HEK293 (cell line): ENCODE results near the gene SMO.

ENCODE experiments used
- CTCF ChIA-PET: fragments of 350-600 bp; formaldehyde crosslinking; extraction: SDS; loops from one replicate; lab custom pipeline; 2021; ENCODE audit warnings: antibody characterized with exemption; lab: Yijun Ruan, JAX
- POLR2A ChIA-PET: fragments of 300-600 bp; formaldehyde crosslinking; extraction: SDS; loops from one replicate; lab custom pipeline; 2020; ENCODE audit warnings: antibody characterized with exemption, inconsistent platforms; lab: Yijun Ruan, JAX
- H3K27ac ChIP-seq: fragments of 200-500 bp; sonication (Bioruptor generic); 2 replicates; pipeline ENCODE4 v1.5.1; 2014; ENCODE audit warnings: low read depth, low read length, control low read depth, inconsistent platforms; ENCODE audit errors: extremely low read depth
- H3K36me3 ChIP-seq, 2 experiments: fragments of 200-500 bp in 1 of 2; sonication (Bioruptor generic) in 1 of 2; 1 replicate in 1 of 2; 2 replicates in 1 of 2; pipeline ENCODE4 v1.5.1; 2014 to 2017; ENCODE audit warnings: inconsistent platforms in 2 of 2, low read length in 2 of 2; ENCODE audit not compliant: control insufficient read depth in 2 of 2, insufficient read depth in 1 of 2
- H3K4me1 ChIP-seq: fragments of 200-500 bp; sonication (Bioruptor generic); 2 replicates; pipeline ENCODE4 v1.5.1; 2014; ENCODE audit warnings: mild to moderate bottlenecking, low read length, inconsistent platforms; ENCODE audit not compliant: control insufficient read depth, insufficient read depth
- H3K4me3 ChIP-seq: 2 replicates; pipeline ENCODE4 v1.5.1; 2011; ENCODE audit warnings: low read depth, mild to moderate bottlenecking, control low read depth, low read length, moderate library complexity
- H3K9me3 ChIP-seq: fragments of 200-500 bp; sonication (Bioruptor generic); 2 replicates; pipeline ENCODE4 v1.5.1; 2014; ENCODE audit warnings: low read depth, low read length, inconsistent platforms; ENCODE audit not compliant: control insufficient read depth, insufficient read depth
- HOXA7 ChIP-seq: sonication (generic); formaldehyde crosslinking; IDR thresholded peaks from 2 replicates; pipeline ENCODE4 v1.8.1; 2022; ENCODE audit warnings: missing genetic modification reagents, borderline replicate concordance
- ZBTB21 ChIP-seq: fragments of 450-650 bp; formaldehyde crosslinking; IDR thresholded peaks from 2 replicates; pipeline ENCODE4 v1.5.1; 2017; ENCODE audit warnings: missing biosample characterization, missing genetic modification characterization
- ZNF146 ChIP-seq: fragments of 450-650 bp; formaldehyde crosslinking; IDR thresholded peaks from 2 replicates; pipeline ENCODE4 v1.5.1; 2016; ENCODE audit warnings: missing biosample characterization, missing genetic modification characterization
- ZNF2 ChIP-seq: fragments of 450-650 bp; formaldehyde crosslinking; IDR thresholded peaks from 2 replicates; pipeline ENCODE4 v1.5.1; 2016; ENCODE audit warnings: missing biosample characterization, missing genetic modification characterization
- ZNF311 ChIP-seq: fragments of 450-650 bp; formaldehyde crosslinking; IDR thresholded peaks from 2 replicates; pipeline ENCODE4 v1.5.1; 2017; ENCODE audit warnings: missing biosample characterization, missing genetic modification characterization, borderline replicate concordance
- ZNF426 ChIP-seq: fragments of 450-650 bp; formaldehyde crosslinking; IDR thresholded peaks from 2 replicates; pipeline ENCODE4 v1.5.1; 2017; ENCODE audit warnings: missing biosample characterization, missing genetic modification characterization, mild to moderate bottlenecking, inconsistent platforms, moderate library complexity
- ZNF658 ChIP-seq: fragments of 450-650 bp; formaldehyde crosslinking; IDR thresholded peaks from 2 replicates; pipeline ENCODE4; 2016; ENCODE audit warnings: missing biosample characterization, missing genetic modification characterization
- TF ChIP-seq, protein P1 (sequence below): fragments of 450-650 bp; formaldehyde crosslinking; IDR thresholded peaks from 2 replicates; pipeline ENCODE4 v1.5.1; 2017; ENCODE audit warnings: missing biosample characterization, missing genetic modification characterization
- TF ChIP-seq, protein P2 (sequence below): fragments of 450-650 bp; formaldehyde crosslinking; IDR thresholded peaks from 2 replicates; pipeline ENCODE4 v1.5.1; 2016; ENCODE audit warnings: missing biosample characterization, missing genetic modification characterization

SMO gene

DNA sequence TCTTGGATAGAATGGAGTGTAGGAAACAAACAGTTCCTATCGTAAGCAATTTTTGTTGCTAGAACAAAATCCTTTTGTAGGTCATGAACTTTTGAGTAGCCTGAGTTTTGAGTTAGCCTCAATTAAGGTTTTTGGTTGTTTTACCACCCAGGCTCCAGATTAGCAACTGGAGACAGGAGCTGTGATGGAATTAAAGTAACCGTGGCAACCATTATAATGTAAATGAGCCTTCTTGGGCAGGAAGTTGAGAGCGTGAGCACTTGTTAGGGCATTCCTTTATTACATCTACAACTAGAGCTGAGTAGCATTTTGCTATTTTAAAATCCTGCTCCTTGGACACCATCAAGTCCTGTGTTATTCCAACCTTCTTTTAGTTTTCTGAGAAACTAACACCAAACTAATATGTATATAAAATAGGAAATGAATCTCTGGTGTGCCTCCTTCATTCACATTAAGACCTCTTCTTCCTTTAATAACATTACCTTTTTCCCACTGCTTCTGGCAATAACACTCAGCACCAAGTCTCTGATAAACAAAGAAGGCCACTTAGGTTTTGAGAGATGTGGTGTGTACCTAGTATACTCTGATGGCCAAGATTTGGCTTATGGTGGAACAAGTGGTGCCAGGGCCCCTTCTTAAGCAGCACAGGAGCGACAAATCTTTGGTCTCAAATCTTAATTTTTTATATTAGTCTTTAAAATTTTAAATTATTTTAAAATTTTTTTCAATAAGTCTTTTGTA, 70.4 kb downstream of the SMO start (continued):
- TF ChIP-seq, protein P1, sequence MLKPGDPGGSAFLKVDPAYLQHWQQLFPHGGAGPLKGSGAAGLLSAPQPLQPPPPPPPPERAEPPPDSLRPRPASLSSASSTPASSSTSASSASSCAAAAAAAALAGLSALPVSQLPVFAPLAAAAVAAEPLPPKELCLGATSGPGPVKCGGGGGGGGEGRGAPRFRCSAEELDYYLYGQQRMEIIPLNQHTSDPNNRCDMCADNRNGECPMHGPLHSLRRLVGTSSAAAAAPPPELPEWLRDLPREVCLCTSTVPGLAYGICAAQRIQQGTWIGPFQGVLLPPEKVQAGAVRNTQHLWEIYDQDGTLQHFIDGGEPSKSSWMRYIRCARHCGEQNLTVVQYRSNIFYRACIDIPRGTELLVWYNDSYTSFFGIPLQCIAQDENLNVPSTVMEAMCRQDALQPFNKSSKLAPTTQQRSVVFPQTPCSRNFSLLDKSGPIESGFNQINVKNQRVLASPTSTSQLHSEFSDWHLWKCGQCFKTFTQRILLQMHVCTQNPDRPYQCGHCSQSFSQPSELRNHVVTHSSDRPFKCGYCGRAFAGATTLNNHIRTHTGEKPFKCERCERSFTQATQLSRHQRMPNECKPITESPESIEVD (tag by site-specific recombination), result peak; percentile 63
- TF ChIP-seq ZNF2 (no peak), ZBTB21 (no peak)

DNA sequence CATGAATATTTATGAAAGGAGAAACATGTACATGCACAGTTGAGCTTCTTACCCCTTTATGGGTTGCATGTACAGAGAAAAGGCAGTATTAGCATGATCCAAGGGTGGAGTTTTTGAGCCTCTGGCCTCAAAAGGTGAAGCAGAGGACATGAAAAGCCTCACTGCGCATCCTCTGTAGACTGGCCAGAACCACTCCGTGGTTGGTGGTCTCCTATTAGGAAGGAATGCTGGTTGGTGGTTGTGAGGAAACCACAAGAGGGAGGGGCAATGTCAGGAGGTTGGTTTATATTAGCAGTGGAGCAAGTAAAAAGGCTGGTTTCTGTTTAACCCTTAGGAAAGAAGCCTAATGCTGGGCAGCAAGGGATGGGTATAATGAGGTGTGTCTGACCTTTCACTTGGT, 73.9 kb downstream of the SMO start:
- H3K9me3 ChIP-seq, result no peaks in the 10 kb centered on the region
- H3K27ac ChIP-seq, result no peak overlapping the region
- H3K4me1 ChIP-seq, result peaks cover 11% of the 10 kb centered on the region; the same call in 1 of the 2 replicates
- no peaks in the 10 kb centered on the region for H3K36me3 ChIP-seq
- TF ChIP-seq ZNF311 (tag by site-specific recombination) (no peak), ZNF426 (tag by site-specific recombination) (no peak), HOXA7 (CRISPR knock-in tag) (no peak), ZNF146 (tag by site-specific recombination) (no peak), ZNF658 (tag by site-specific recombination) (no peak)
- TF ChIP-seq, protein P2, sequence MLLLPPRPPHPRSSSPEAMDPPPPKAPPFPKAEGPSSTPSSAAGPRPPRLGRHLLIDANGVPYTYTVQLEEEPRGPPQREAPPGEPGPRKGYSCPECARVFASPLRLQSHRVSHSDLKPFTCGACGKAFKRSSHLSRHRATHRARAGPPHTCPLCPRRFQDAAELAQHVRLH (tag by site-specific recombination), result no peak
- POLR2A ChIA-PET, result interaction anchor here (0.6 kb wide), 1 partner anchor 502 kb away, joined by 4 read pairs; no protein-coding TSS in a partner anchor
- no peak overlapping the region for H3K4me3 ChIP-seq
- CTCF ChIA-PET, result interaction anchor here (0.6 to 2.0 kb wide), 7 partner anchors 9 to 1570 kb away, joined by 3 to 11 read pairs (median 4); no protein-coding TSS in a partner anchor
